ENCODE measurements around the gene SPATA32.
A peak's percentile ranks its signal among the peaks of the same experiment; 100 is the strongest.

Gene SPATA32

GRCh38 chr17:45264430-45264829, 2.5 kb upstream of the SPATA32 start:
- H3K4me3 ChIP-seq (replicated peaks in 1 of 2; ENCODE audit: low read depth in 2 of 2, low read length in 2 of 2), result no peak overlapping the region
- no peak for DNase-seq (ENCODE audit: low read depth in 2 of 2)
- no peak for TF ChIP-seq CTCF (IDR thresholded peaks at IDR 0.05; ENCODE audit: low read depth, low read length)

GRCh38 chr17:45263477-45263860, 1.6 kb upstream of the SPATA32 start:
- no peak overlapping the region for H3K4me3 ChIP-seq (replicated peaks in 1 of 2; ENCODE audit: low read depth in 2 of 2, low read length in 2 of 2)
- no peak for TF ChIP-seq CTCF (IDR thresholded peaks at IDR 0.05; ENCODE audit: low read depth, low read length)
- DNase-seq (ENCODE audit: low read depth in 2 of 2), result no peak

GRCh38 chr17:45262516-45263476, 902 bp upstream of the SPATA32 start:
- TF ChIP-seq CTCF (IDR thresholded peaks at IDR 0.05; ENCODE audit: low read depth, low read length), result no peak
- peak; percentile 52 to 58 for DNase-seq (ENCODE audit: low read depth in 2 of 2)
- H3K4me3 ChIP-seq (replicated peaks in 1 of 2; ENCODE audit: low read depth in 2 of 2, low read length in 2 of 2), result no peak overlapping the region

- no peak for DNase-seq (ENCODE audit: low read depth in 2 of 2)
- no peak overlapping the region for H3K4me3 ChIP-seq (replicated peaks in 1 of 2; ENCODE audit: low read depth in 2 of 2, low read length in 2 of 2)
- no peak for TF ChIP-seq CTCF (IDR thresholded peaks at IDR 0.05; ENCODE audit: low read depth, low read length)
These were observed 1.6 kb downstream of the SPATA32 start for GRCh38 chr17:45260204-45260783.

GRCh38 chr17:45258981-45259380, 2.9 kb downstream of the SPATA32 start:
- H3K4me3 ChIP-seq (replicated peaks in 1 of 2; ENCODE audit: low read depth in 2 of 2, low read length in 2 of 2), result no peak overlapping the region
- DNase-seq (ENCODE audit: low read depth in 2 of 2), result no peak
- TF ChIP-seq CTCF (IDR thresholded peaks at IDR 0.05; ENCODE audit: low read depth, low read length), result no peak

- no peak for TF ChIP-seq CTCF (IDR thresholded peaks at IDR 0.05; ENCODE audit: low read depth, low read length)
- no peak overlapping the region for H3K4me3 ChIP-seq (replicated peaks in 1 of 2; ENCODE audit: low read depth in 2 of 2, low read length in 2 of 2)
- no peak for DNase-seq (ENCODE audit: low read depth in 2 of 2)
These were observed 4.8 kb downstream of the SPATA32 start for GRCh38 chr17:45257115-45257514.
